CD4-positive, alpha-beta T cell (primary cell): Measurements from ENCODE around the gene PCGF3. TPM values are rescaled to one million over a fixed set of nuclear protein-coding genes. Genes with fewer than 3 reads are reported as not detected.
A peak's percentile ranks its signal among the peaks of the same experiment; 100 is the strongest.

Experiments used
- ATAC-seq: fragments of 200-7000 bp; cut with Tn5 transposase; one replicate; pipeline ENCODE4 v1.10.0; 2022; ENCODE audit warnings: mild to moderate bottlenecking; ENCODE audit not compliant: poor library complexity
- CTCF ChIA-PET: fragments of 350-600 bp; sonication (Branson Sonifier 250); formaldehyde crosslinking; loops from one replicate; lab custom pipeline; 2021; ENCODE audit warnings: antibody characterized with exemption, inconsistent platforms; lab: Charles Lee
- POLR2A ChIA-PET: fragments of 350-600 bp; sonication (Branson Sonifier 250); formaldehyde crosslinking; loops from one replicate; lab custom pipeline; 2021; ENCODE audit warnings: antibody characterized with exemption, inconsistent platforms; lab: Charles Lee
- DNase-seq, 14 experiments: peaks; one replicate each; pipeline ENCODE4 v3.0.0-alpha.2; 2013 to 2020; ENCODE audit warnings: mixed read lengths in 2 of 14
- H3K27ac ChIP-seq, 2 donors: one replicate each; pipeline versions ENCODE4 v1.5.1 to v1.7.0; 2013; ENCODE audit warnings: low read length in 2 of 2, low read depth in 1 of 2, mild to moderate bottlenecking in 1 of 2
- H3K27me3 ChIP-seq, 2 experiments: 1 replicate in 1 of 2; 2 replicates in 1 of 2; pipeline versions ENCODE4 v1.6.1 to v1.7.0; 2013; ENCODE audit warnings: low read length in 2 of 2, control low read depth in 1 of 2, mild to moderate bottlenecking in 1 of 2, moderate library complexity in 1 of 2; ENCODE audit not compliant: insufficient read depth in 2 of 2, control insufficient read depth in 1 of 2
- H3K36me3 ChIP-seq: one replicate; pipeline ENCODE4 v1.6.1; 2013; ENCODE audit warnings: low read length, control low read depth; ENCODE audit not compliant: insufficient read depth
- H3K4me1 ChIP-seq: one replicate; pipeline ENCODE4 v1.6.1; 2013; ENCODE audit warnings: low read length, control low read depth; ENCODE audit not compliant: insufficient read depth
- H3K4me3 ChIP-seq: one replicate; pipeline ENCODE4 v1.5.1; 2013; ENCODE audit warnings: mild to moderate bottlenecking, low read length, moderate library complexity
- H3K9me3 ChIP-seq, 2 experiments: 1 replicate in 1 of 2; 2 replicates in 1 of 2; pipeline versions ENCODE4 v1.6.1 to v1.7.0; 2013; ENCODE audit warnings: low read length in 2 of 2, mild to moderate bottlenecking in 2 of 2, control low read depth in 1 of 2, moderate library complexity in 1 of 2; ENCODE audit not compliant: control insufficient read depth in 1 of 2, insufficient read depth in 1 of 2
- H3K27ac Mint-ChIP-seq: one replicate; pipeline ENCODE4 v1.8.0; 2020; ENCODE audit warnings: mixed read lengths
- H3K27me3 Mint-ChIP-seq: one replicate; pipeline ENCODE4 v1.8.0; 2021; ENCODE audit warnings: mixed read lengths
- H3K36me3 Mint-ChIP-seq: one replicate; pipeline ENCODE4 v1.8.0; 2021; ENCODE audit warnings: low read depth, mixed read lengths
- H3K4me1 Mint-ChIP-seq: one replicate; pipeline ENCODE4 v1.8.0; 2021; ENCODE audit warnings: low read depth, mixed read lengths
- H3K4me3 Mint-ChIP-seq: one replicate; pipeline ENCODE4 v1.8.0; 2020; ENCODE audit warnings: mild to moderate bottlenecking, mixed read lengths
- H3K9me3 Mint-ChIP-seq: one replicate; pipeline ENCODE4 v1.8.0; 2020; ENCODE audit warnings: mixed read lengths
- intact Hi-C, 2 experiments: fragments of 100-400 bp; cut with DNase I in 1 of 2; cut with micrococcal nuclease in 1 of 2; formaldehyde crosslinking; loops; one replicate each; pipeline versions ENCODE4 v1.15.1 to v1.9.0; 2023 to 2025; cut with DNase I, micrococcal nuclease
- total RNA-seq, 174 experiments: library from RNA in 2 of 174; stranded (reverse) in 2 of 174; gene quantifications; one replicate each; pipeline ENCODE4 v1.2.3 and lab custom pipeline; 2021 to 2026
- TF ChIP-seq, protein P1 (sequence below): fragments of 200-600 bp; IDR thresholded peaks from one replicate; pipeline ENCODE4 v1.8.0; 2022; ENCODE audit warnings: antibody characterized with exemption, mild to moderate bottlenecking

PCGF3 gene
- total RNA-seq, 2 experiments from 2014 or later = 45.1 to 48.6 TPM

DNA sequence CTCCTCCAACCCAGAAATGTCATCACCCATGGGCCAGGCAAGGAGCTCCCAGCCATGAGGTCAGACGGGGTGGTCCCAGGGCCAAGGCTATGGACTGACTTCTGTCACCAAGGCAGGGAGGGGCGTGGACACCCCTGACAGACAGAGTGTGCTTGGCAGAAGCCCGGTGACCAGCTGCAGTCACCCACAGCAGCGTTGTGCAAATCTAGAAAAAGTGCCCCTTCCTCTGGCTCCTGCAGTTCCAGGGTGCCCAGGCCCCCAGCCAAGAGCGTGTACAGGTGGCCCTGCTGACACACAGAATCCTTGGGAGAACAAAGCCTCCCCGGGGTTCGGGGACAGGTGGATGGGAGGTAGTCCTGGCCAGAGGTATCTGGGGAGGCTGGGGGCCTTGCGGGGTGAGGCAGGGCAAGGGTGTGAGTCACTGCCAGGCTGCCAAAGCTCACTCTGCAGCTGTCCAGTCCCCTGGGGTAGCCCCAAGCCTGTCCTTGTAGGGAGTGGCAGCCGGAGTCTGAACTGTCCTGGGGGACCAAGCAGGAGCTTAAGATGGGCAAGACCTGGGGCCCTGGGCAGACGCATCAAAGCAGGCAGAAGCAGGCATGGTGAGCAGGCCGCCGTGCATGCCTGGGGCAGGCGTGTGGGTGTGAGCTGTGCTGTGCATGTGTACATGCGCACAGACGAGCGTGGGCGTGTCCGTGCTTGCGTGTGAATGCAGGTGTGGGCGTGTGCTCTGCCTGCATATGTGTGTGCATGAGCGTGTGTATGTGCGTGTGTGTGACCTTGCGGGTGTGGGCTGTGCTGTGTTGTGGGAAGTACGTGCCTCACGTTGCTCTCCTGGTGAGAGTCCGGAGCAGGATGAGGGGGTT is 28.0 kb upstream of the PCGF3 start:
- CTCF ChIA-PET = no interaction called here
- intact Hi-C loops = loop anchor here in 1 of 2 experiments (5.0 to 10.0 kb wide), 3 partner anchors 105 to 1327 kb away; partner anchors contain the start of genes IDUA and NELFA

DNA sequence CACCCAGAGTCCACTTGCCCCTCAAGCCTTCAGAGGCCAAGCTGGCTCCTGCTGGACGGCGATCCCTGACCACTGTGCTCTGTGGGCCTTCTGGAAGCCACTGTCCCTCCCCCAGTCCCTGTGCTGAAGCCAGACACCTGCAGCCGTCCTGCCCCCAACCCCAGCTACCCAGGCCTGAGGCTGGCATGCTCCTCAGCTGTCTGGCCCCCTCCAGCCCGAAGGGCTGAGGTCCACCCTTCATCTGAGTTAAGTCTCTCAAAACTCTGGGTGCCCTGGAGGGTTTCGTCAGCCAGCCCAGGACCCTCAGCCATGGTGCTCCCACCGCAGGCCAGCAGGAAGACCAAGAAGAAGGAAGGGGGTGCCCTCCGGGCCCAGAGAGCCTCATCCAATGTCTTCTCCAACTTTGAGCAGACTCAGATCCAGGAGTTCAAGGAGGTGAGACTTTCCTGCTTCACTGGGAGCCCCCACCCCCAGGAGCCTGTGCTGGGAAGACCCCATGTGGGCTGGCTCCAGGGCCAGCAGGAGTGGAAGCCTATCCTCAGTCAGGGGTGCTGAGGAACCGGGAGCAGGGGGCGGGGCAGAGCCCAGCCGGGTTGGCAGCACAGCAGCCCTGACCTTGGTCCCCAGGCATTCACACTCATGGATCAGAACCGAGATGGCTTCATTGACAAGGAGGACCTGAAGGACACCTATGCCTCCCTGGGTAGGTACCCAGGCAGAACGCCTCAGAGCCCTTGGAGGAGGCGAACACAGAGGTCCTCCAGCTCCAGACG is 27.1 kb upstream of the PCGF3 start:
- TF ChIP-seq, protein P1, sequence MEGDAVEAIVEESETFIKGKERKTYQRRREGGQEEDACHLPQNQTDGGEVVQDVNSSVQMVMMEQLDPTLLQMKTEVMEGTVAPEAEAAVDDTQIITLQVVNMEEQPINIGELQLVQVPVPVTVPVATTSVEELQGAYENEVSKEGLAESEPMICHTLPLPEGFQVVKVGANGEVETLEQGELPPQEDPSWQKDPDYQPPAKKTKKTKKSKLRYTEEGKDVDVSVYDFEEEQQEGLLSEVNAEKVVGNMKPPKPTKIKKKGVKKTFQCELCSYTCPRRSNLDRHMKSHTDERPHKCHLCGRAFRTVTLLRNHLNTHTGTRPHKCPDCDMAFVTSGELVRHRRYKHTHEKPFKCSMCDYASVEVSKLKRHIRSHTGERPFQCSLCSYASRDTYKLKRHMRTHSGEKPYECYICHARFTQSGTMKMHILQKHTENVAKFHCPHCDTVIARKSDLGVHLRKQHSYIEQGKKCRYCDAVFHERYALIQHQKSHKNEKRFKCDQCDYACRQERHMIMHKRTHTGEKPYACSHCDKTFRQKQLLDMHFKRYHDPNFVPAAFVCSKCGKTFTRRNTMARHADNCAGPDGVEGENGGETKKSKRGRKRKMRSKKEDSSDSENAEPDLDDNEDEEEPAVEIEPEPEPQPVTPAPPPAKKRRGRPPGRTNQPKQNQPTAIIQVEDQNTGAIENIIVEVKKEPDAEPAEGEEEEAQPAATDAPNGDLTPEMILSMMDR = no peak
- peaks cover 4% of the 10 kb centered on the region for H3K4me1 Mint-ChIP-seq
- H3K4me3 Mint-ChIP-seq = no peak overlapping the region
- H3K27ac ChIP-seq = no peak overlapping the region
- H3K9me3 ChIP-seq = no peaks in the 10 kb centered on the region
- no peaks in the 10 kb centered on the region for H3K36me3 ChIP-seq
- no peaks in the 10 kb centered on the region for H3K27me3 Mint-ChIP-seq
- no peaks in the 10 kb centered on the region for H3K27me3 ChIP-seq
- intact Hi-C loops = loop anchor here in 1 of 2 experiments (5.0 to 10.0 kb wide), 3 partner anchors 104 to 1326 kb away; partner anchors contain the start of genes IDUA and NELFA
- H3K4me3 ChIP-seq = no peak overlapping the region
- H3K36me3 Mint-ChIP-seq = peaks cover 4% of the 10 kb centered on the region
- POLR2A ChIA-PET = interaction anchor here (0.6 kb wide), 1 partner anchor 233 kb away, joined by 3 read pairs; no protein-coding TSS in a partner anchor
- no peaks in the 10 kb centered on the region for H3K9me3 Mint-ChIP-seq
- H3K4me1 ChIP-seq = peaks cover 37% of the 10 kb centered on the region
- ATAC-seq (no peak), DNase-seq (no peak)
- CTCF ChIA-PET = no interaction called here
- H3K27ac Mint-ChIP-seq = no peak overlapping the region

More for the DNA sequence above, 28.0 kb upstream of the PCGF3 start:
- POLR2A ChIA-PET = interaction anchor here (0.6 kb wide), 1 partner anchor 232 kb away, joined by 3 read pairs; no protein-coding TSS in a partner anchor
- Histone ChIP-seq H3K9me3 (no peaks in the 10 kb centered on the region), H3K27ac (no peak overlapping the region), H3K4me3 (no peak overlapping the region), H3K27me3 (no peaks in the 10 kb centered on the region), H3K4me1 (peaks cover 42% of the 10 kb centered on the region), H3K36me3 (peaks cover under 1% of the 10 kb centered on the region)
- no peaks in the 10 kb centered on the region for H3K27me3 Mint-ChIP-seq
- TF ChIP-seq, protein P1 = no peak
- peaks cover 9% of the 10 kb centered on the region for H3K36me3 Mint-ChIP-seq
- H3K4me1 Mint-ChIP-seq = peaks cover 4% of the 10 kb centered on the region
- ATAC-seq = no peak
- peak overlapping the region; percentile 11 for H3K4me3 Mint-ChIP-seq
- no peaks in the 10 kb centered on the region for H3K9me3 Mint-ChIP-seq
- peak in 3 of 14 experiments; percentile 35 to 77 (median 61) for DNase-seq
- H3K27ac Mint-ChIP-seq = no peak overlapping the region

DNA sequence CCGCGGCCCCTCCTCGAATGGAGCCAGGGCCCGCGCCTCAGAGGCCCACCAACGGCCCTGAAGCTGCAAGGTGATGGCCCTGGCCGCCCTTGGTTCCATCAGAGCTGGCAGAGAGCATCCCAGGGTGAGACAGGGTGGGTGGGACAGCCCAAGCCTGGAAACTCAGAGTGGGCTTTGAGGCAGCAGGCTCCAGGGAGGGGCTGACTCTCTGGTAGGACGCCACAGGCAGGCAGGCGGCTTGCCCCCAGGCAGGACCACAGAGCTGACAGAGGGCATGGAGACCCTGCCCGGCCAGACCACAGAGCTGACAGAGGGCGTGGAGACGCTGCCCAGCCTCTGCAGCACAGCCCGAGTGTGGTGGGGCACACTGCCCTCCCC is 26.5 kb upstream of the PCGF3 start:
- Histone ChIP-seq H3K4me1 (peaks cover 40% of the 10 kb centered on the region), H3K27ac (no peak overlapping the region), H3K4me3 (no peak overlapping the region), H3K27me3 (no peaks in the 10 kb centered on the region), H3K9me3 (no peaks in the 10 kb centered on the region), H3K36me3 (no peaks in the 10 kb centered on the region)
- Mint-ChIP-seq H3K36me3 (peaks cover 2% of the 10 kb centered on the region), H3K4me1 (peaks cover 3% of the 10 kb centered on the region), H3K27ac (no peak overlapping the region), H3K4me3 (no peak overlapping the region), H3K9me3 (no peaks in the 10 kb centered on the region), H3K27me3 (no peaks in the 10 kb centered on the region)
- no peak for ATAC-seq
- CTCF ChIA-PET = no interaction called here
- POLR2A ChIA-PET = no interaction called here
- TF ChIP-seq, protein P1 = no peak
- intact Hi-C loops = loop anchor here in 1 of 2 experiments (5.0 to 10.0 kb wide), 3 partner anchors 103 to 1326 kb away; partner anchors contain the start of genes IDUA and NELFA
- DNase-seq = peak in 1 of 14 experiments; percentile 30
